Measurements from ENCODE around the gene MAP2K4. TPM values are rescaled to one million over a fixed set of nuclear protein-coding genes. Genes with fewer than 3 reads are reported as not detected.

Gene MAP2K4
- total and polyA plus RNA-seq, 2 of the 13 experiments (the other 11 are each of a cell fraction or from before 2014, with no cell fraction given): 21.5 to 35.6 TPM

- TF ChIP-seq HOXA9 (CRISPR knock-in tag; IDR thresholded peaks at IDR 0.05; ENCODE audit: borderline replicate concordance): no peak
- no peak for TF ChIP-seq ZFX (CRISPR knock-in tag; IDR thresholded peaks at IDR 0.05; ENCODE audit: low read depth)
Observed at GRCh38 chr17:12041312-12041711, 20.6 kb downstream of the MAP2K4 start (continued).

GRCh38 chr17:12043702-12044101, 23.0 kb downstream of the MAP2K4 start:
- H3K27ac ChIP-seq (ENCODE audit: extremely low read length, insufficient read depth, low read length): no peak overlapping the region
- no peak overlapping the region for H2AFZ ChIP-seq (ENCODE audit: low read length)
- intact Hi-C loops (cut with micrococcal nuclease; ENCODE audit: unreplicated experiment): no loop called here
- WGBS (ENCODE audit: low lambda C conversion rate): 97% methylated on average over 6 of the region's 6 CpGs
- H3K79me2 ChIP-seq (ENCODE audit: insufficient read depth, low read length): peaks cover 88% of the 10 kb centered on the region
- ChIA-PET POLR2A (no interaction called here), CTCF (ENCODE audit: low intra/inter-chr PET ratio, low total read pairs) (no interaction called here)
- H3K4me3 ChIP-seq (replicated peaks in 1 of 3; ENCODE audit: insufficient read depth in 1 of 3, low read depth in 2 of 3, low read length in 3 of 3): no peak overlapping the region
- ATAC-seq (no peak), DNase-seq (ENCODE audit: low spot score) (no peak), FAIRE-seq (no peak)
- H4K20me1 ChIP-seq (ENCODE audit: insufficient read depth, low read length): peaks cover 10% of the 10 kb centered on the region; the same call in 1 of the 2 replicates
- in situ Hi-C loops (cut with HindIII; ENCODE audit: extremely low pct_ligation_motif_present, low pct_unique_long_range_greater_than_20kb): no loop called here
- no TSS peak for BruUV-seq (replicated peaks)
- peaks cover 9% of the 10 kb centered on the region; the same call in 1 of the 2 replicates for H3K4me1 ChIP-seq (ENCODE audit: insufficient read depth, low read length)
- H3K4me2 ChIP-seq (ENCODE audit: low read depth, low read length): no peak overlapping the region
- H3K9ac ChIP-seq (ENCODE audit: insufficient read depth, low read depth, low read length): no peak overlapping the region
- H3K9me3 ChIP-seq (ENCODE audit: low read length): no peaks in the 10 kb centered on the region
- no peak for TF ChIP-seq BORCS8-MEF2B (CRISPR knock-in tag; IDR thresholded peaks at IDR 0.05)
- TF ChIP-seq ZNF547 (CRISPR knock-in tag; IDR thresholded peaks at IDR 0.05): no peak
- no peak for TF ChIP-seq ZNF567 (CRISPR knock-in tag; IDR thresholded peaks at IDR 0.05; ENCODE audit: borderline replicate concordance)
- no peak for TF ChIP-seq ESRRA (CRISPR knock-in tag; IDR thresholded peaks at IDR 0.05; ENCODE audit: low read depth)
- TF ChIP-seq ELF1 (CRISPR knock-in tag; IDR thresholded peaks at IDR 0.05): no peak
- TF ChIP-seq ZC3H4 (CRISPR knock-in tag; IDR thresholded peaks at IDR 0.05; ENCODE audit: borderline replicate concordance): no peak
- no peak for TF ChIP-seq ZFP37 (CRISPR knock-in tag; IDR thresholded peaks at IDR 0.05; ENCODE audit: borderline replicate concordance)
- TF ChIP-seq NBN (conservative IDR thresholded peaks at IDR 0.05): no peak
- TF ChIP-seq HNF4A (CRISPR knock-in tag; IDR thresholded peaks at IDR 0.05): no peak
- no peak for TF ChIP-seq ZNF430 (CRISPR knock-in tag; IDR thresholded peaks at IDR 0.05)
- no peaks in the 10 kb centered on the region for H3K27me3 ChIP-seq (ENCODE audit: control insufficient read depth in 1 of 2, insufficient read depth in 2 of 2, low read length in 2 of 2)
- no peaks in the 10 kb centered on the region for H3K36me3 ChIP-seq (replicated peaks in 1 of 2; ENCODE audit: control insufficient read depth in 1 of 2, insufficient read depth in 2 of 2, low read length in 2 of 2)
